Measurements from ENCODE around the gene ANKRD63. TPM values are rescaled to one million over a fixed set of nuclear protein-coding genes. Genes with fewer than 3 reads are reported as not detected.

Gene ANKRD63
- total and polyA plus RNA-seq, 10 of the 15 experiments (the other 5 are each of a cell fraction or from before 2014, with no cell fraction given), result not detected

DNA sequence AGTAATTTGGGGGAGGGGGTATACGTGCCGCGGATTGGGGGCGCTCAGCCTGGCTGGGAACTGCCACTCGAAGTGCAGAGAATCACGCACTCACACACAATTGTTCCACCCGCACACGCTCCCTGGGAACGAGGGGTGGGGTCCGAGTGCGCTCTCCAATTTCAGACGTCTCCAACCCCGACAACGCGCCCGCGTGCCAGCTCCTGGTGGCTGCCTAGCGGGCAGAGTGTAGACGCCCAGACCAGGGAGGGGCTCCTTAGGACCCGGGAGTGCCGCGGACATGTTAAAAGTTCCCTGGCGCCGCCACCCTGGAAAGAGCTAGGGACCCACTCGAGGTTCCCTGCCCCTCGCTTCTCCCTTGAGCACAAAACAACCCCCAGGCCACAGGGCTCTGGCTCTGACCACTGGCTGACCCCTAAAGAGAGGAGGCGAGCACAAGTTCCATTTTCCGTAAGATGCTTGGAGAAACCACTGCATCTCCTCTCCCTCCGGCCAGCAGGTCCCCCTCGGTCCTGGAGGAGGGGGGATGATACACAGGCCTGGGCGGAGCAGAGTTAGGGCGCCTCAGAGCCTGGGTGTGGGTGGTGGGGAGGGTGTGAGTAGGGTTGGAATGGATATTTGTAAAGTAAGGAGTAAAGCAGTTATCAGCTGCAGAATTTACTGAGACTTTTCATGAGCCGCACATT, 894 bp upstream of the ANKRD63 start:
- no TSS peak for BruUV-seq (replicated peaks)
- Histone ChIP-seq H3K9me3 (replicated peaks; ENCODE audit: control insufficient read depth, insufficient read depth, low read length) (no peaks in the 10 kb centered on the region; the same call in 2 of the 3 replicates), H3K4me2 (ENCODE audit: control insufficient read depth, insufficient read depth) (no peak overlapping the region), H3K4me3 (no peak overlapping the region), H3K27ac (ENCODE audit: control insufficient read depth, insufficient read depth) (no peak overlapping the region), H3K4me1 (ENCODE audit: control insufficient read depth, insufficient read depth, low read length) (peaks cover 5% of the 10 kb centered on the region; the same call in 1 of the 2 replicates), H2AFZ (ENCODE audit: control insufficient read depth, low read depth, low read length) (no peak overlapping the region), H4K20me1 (ENCODE audit: control insufficient read depth, insufficient read depth) (no peaks in the 10 kb centered on the region; the same call in 1 of the 2 replicates), H3K79me2 (ENCODE audit: control insufficient read depth, insufficient read depth, low read length) (no peaks in the 10 kb centered on the region), H3K9ac (ENCODE audit: control insufficient read depth, insufficient read depth, low read length) (no peak overlapping the region), H3K36me3 (ENCODE audit: control insufficient read depth in 2 of 2, insufficient read depth in 2 of 2, low read length in 1 of 2) (no peaks in the 10 kb centered on the region), H3K27me3 (replicated peaks in 1 of 2; ENCODE audit: control insufficient read depth in 2 of 2, insufficient read depth in 2 of 2, low read length in 1 of 2) (peaks cover 4 to 15% of the 10 kb centered on the region in 2 experiments)
- no peak for TF ChIP-seq TAF1 (IDR thresholded peaks at IDR 0.05; ENCODE audit: borderline replicate concordance, low read depth, low read length)
- no peak for TF ChIP-seq YBX1 (IDR thresholded peaks at IDR 0.05)
- no peak for TF ChIP-seq FOXK2 (IDR thresholded peaks at IDR 0.05)
- TF ChIP-seq ATF7 (IDR thresholded peaks at IDR 0.05; ENCODE audit: low read depth), result no peak
- TF ChIP-seq EED (IDR thresholded peaks at IDR 0.05; ENCODE audit: low read depth), result no peak
- TF ChIP-seq, protein P1, sequence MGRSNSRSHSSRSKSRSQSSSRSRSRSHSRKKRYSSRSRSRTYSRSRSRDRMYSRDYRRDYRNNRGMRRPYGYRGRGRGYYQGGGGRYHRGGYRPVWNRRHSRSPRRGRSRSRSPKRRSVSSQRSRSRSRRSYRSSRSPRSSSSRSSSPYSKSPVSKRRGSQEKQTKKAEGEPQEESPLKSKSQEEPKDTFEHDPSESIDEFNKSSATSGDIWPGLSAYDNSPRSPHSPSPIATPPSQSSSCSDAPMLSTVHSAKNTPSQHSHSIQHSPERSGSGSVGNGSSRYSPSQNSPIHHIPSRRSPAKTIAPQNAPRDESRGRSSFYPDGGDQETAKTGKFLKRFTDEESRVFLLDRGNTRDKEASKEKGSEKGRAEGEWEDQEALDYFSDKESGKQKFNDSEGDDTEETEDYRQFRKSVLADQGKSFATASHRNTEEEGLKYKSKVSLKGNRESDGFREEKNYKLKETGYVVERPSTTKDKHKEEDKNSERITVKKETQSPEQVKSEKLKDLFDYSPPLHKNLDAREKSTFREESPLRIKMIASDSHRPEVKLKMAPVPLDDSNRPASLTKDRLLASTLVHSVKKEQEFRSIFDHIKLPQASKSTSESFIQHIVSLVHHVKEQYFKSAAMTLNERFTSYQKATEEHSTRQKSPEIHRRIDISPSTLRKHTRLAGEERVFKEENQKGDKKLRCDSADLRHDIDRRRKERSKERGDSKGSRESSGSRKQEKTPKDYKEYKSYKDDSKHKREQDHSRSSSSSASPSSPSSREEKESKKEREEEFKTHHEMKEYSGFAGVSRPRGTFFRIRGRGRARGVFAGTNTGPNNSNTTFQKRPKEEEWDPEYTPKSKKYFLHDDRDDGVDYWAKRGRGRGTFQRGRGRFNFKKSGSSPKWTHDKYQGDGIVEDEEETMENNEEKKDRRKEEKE (IDR thresholded peaks at IDR 0.05), result no peak
- TF ChIP-seq, protein P2, sequence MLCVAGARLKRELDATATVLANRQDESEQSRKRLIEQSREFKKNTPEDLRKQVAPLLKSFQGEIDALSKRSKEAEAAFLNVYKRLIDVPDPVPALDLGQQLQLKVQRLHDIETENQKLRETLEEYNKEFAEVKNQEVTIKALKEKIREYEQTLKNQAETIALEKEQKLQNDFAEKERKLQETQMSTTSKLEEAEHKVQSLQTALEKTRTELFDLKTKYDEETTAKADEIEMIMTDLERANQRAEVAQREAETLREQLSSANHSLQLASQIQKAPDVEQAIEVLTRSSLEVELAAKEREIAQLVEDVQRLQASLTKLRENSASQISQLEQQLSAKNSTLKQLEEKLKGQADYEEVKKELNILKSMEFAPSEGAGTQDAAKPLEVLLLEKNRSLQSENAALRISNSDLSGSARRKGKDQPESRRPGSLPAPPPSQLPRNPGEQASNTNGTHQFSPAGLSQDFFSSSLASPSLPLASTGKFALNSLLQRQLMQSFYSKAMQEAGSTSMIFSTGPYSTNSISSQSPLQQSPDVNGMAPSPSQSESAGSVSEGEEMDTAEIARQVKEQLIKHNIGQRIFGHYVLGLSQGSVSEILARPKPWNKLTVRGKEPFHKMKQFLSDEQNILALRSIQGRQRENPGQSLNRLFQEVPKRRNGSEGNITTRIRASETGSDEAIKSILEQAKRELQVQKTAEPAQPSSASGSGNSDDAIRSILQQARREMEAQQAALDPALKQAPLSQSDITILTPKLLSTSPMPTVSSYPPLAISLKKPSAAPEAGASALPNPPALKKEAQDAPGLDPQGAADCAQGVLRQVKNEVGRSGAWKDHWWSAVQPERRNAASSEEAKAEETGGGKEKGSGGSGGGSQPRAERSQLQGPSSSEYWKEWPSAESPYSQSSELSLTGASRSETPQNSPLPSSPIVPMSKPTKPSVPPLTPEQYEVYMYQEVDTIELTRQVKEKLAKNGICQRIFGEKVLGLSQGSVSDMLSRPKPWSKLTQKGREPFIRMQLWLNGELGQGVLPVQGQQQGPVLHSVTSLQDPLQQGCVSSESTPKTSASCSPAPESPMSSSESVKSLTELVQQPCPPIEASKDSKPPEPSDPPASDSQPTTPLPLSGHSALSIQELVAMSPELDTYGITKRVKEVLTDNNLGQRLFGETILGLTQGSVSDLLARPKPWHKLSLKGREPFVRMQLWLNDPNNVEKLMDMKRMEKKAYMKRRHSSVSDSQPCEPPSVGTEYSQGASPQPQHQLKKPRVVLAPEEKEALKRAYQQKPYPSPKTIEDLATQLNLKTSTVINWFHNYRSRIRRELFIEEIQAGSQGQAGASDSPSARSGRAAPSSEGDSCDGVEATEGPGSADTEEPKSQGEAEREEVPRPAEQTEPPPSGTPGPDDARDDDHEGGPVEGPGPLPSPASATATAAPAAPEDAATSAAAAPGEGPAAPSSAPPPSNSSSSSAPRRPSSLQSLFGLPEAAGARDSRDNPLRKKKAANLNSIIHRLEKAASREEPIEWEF (IDR thresholded peaks at IDR 0.05; ENCODE audit: insufficient replicate concordance, low read depth, low read length), result no peak
- TF ChIP-seq, protein P3, sequence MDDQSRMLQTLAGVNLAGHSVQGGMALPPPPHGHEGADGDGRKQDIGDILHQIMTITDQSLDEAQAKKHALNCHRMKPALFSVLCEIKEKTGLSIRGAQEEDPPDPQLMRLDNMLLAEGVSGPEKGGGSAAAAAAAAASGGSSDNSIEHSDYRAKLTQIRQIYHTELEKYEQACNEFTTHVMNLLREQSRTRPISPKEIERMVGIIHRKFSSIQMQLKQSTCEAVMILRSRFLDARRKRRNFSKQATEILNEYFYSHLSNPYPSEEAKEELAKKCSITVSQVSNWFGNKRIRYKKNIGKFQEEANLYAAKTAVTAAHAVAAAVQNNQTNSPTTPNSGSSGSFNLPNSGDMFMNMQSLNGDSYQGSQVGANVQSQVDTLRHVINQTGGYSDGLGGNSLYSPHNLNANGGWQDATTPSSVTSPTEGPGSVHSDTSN (IDR thresholded peaks at IDR 0.05; ENCODE audit: insufficient replicate concordance, low read depth, low read length), result no peak
- no peak for TF ChIP-seq STAT1 (conservative IDR thresholded peaks at IDR 0.05)
- in situ Hi-C loops (cut with MboI) (no loop called here), intact Hi-C loops (cut with micrococcal nuclease; ENCODE audit: unreplicated experiment) (no loop called here)
- WGBS (ENCODE audit: insufficient coverage, insufficient replicate concordance, low lambda C conversion rate, missing lambda C conversion rate), result 61% methylated on average over 33 of the region's 33 CpGs
- ChIA-PET CTCF (interaction anchor here (0.9 to 1.4 kb wide), 3 partner anchors 8 to 26 kb away, joined by 3 to 4 read pairs (median 4); partner anchors contain the start of gene PLCB2), RAD21 (ENCODE audit: unreplicated experiment) (no interaction called here), SMC1A (ENCODE audit: uncharacterized antibody, unreplicated experiment) (no interaction called here), POLR2A (no interaction called here)
- ATAC-seq (no peak), DNase-seq (ENCODE audit: low read depth, low spot score) (no peak), FAIRE-seq (no peak)

All from GM12878 (cell line).